HepG2 (cell line): ENCODE data around the gene TTLL1. TPM values are rescaled to one million over a fixed set of nuclear protein-coding genes. Genes with fewer than 3 reads are reported as not detected.
A peak's percentile ranks its signal among the peaks of the same experiment; 100 is the strongest.

Experiments used
- ATAC-seq: fragments of 200-7000 bp; cut with Tn5 transposase; 3 replicates; pipeline ENCODE4 v1.9.1; 2020; ENCODE audit warnings: mild to moderate bottlenecking, moderate library complexity
- BruUV-seq: library from RNA; stranded (reverse); fragments of 400-500 nt; replicated peaks from 2 replicates; lab custom pipeline; 2021; lab: Mats Ljungman, UMichigan
- CTCF ChIA-PET: fragments of 300-600 bp; formaldehyde crosslinking; extraction: SDS; loops from one replicate; lab custom pipeline; 2021; ENCODE audit warnings: low total read pairs, inconsistent platforms, low intra/inter-chr PET ratio; lab: Yijun Ruan, JAX
- POLR2A ChIA-PET: fragments of 350-600 bp; sonication (Branson Sonifier 250); formaldehyde crosslinking; loops from one replicate; lab custom pipeline; 2020; ENCODE audit warnings: antibody characterized with exemption, inconsistent platforms; lab: Yijun Ruan, JAX
- DNase-seq: peaks from one replicate; pipeline ENCODE4 v3.0.0-alpha.2; 2015; ENCODE audit warnings: low spot score
- FAIRE-seq: peaks from 3 replicates; lab custom pipeline; 2011; peaks lifted over from hg19 to GRCh38; lab: Jason Lieb, UNC
- H2AFZ ChIP-seq: one replicate; pipeline ENCODE4 v1.6.1; 2011; ENCODE audit warnings: low read length, inconsistent platforms
- H3K27ac ChIP-seq: fragments of 300-600 bp; 3 replicates; pipeline ENCODE4 v1.8.0; 2011; ENCODE audit warnings: mixed run types, mild to moderate bottlenecking, mixed read lengths, low read length, inconsistent platforms; ENCODE audit not compliant: insufficient read depth; ENCODE audit errors: extremely low read length
- H3K27me3 ChIP-seq, 2 experiments: fragments of 200-600 bp in 1 of 2; 2 replicates in 1 of 2; 3 replicates in 1 of 2; pipeline versions ENCODE4 v1.6.0 to v1.8.0; 2011; ENCODE audit warnings: low read length in 2 of 2, mild to moderate bottlenecking in 2 of 2, moderate library complexity in 2 of 2, inconsistent platforms in 1 of 2; ENCODE audit not compliant: insufficient read depth in 2 of 2, control insufficient read depth in 1 of 2
- H3K36me3 ChIP-seq, 2 experiments: fragments of 200-600 bp in 1 of 2; replicated peaks in 1 of 2; 2 replicates in 1 of 2; 3 replicates in 1 of 2; pipeline versions ENCODE4 v1.5.1 to v1.8.0; 2011; ENCODE audit warnings: low read length in 2 of 2, inconsistent platforms in 1 of 2; ENCODE audit not compliant: insufficient read depth in 2 of 2, control insufficient read depth in 1 of 2
- H3K4me1 ChIP-seq: 2 replicates; pipeline ENCODE4 v1.5.1; 2012; ENCODE audit warnings: low read length, inconsistent platforms; ENCODE audit not compliant: insufficient read depth
- H3K4me2 ChIP-seq: 2 replicates; pipeline ENCODE4 v1.6.0; 2011; ENCODE audit warnings: low read depth, low read length, inconsistent platforms
- H3K4me3 ChIP-seq, 3 experiments: fragments of 200-600 bp in 1 of 3; sonication (generic), shearing (Covaris generic) in 1 of 3; replicated peaks in 1 of 3; 2 replicates each; pipeline ENCODE4 v1.5.1; 2011 to 2016; ENCODE audit warnings: low read length in 3 of 3, inconsistent platforms in 2 of 3, low read depth in 2 of 3, mild to moderate bottlenecking in 2 of 3, control low read depth in 1 of 3, mixed read lengths in 1 of 3; ENCODE audit not compliant: insufficient read depth in 1 of 3
- H3K79me2 ChIP-seq: one replicate; pipeline ENCODE4 v1.6.1; 2011; ENCODE audit warnings: low read length, inconsistent platforms; ENCODE audit not compliant: insufficient read depth
- H3K9ac ChIP-seq: 2 replicates; pipeline ENCODE4 v1.6.0; 2011; ENCODE audit warnings: mild to moderate bottlenecking, low read depth, low read length, inconsistent platforms; ENCODE audit not compliant: insufficient read depth
- H3K9me3 ChIP-seq: 2 replicates; pipeline ENCODE4 v1.5.1; 2012; ENCODE audit warnings: mild to moderate bottlenecking, low read length
- H4K20me1 ChIP-seq: 2 replicates; pipeline ENCODE4 v1.6.0; 2011; ENCODE audit warnings: inconsistent platforms, mild to moderate bottlenecking, low read length, moderate library complexity; ENCODE audit not compliant: insufficient read depth
- ATRX ChIP-seq: sonication (generic); formaldehyde crosslinking; IDR thresholded peaks from 2 replicates; pipeline ENCODE4 v1.4.0; 2020; ENCODE audit warnings: missing genetic modification reagents, borderline replicate concordance
- CAMTA2 ChIP-seq: sonication (generic); formaldehyde crosslinking; IDR thresholded peaks from 2 replicates; pipeline ENCODE4 v1.4.0; 2020; ENCODE audit warnings: mild to moderate bottlenecking, missing genetic modification reagents, borderline replicate concordance
- CC2D1A ChIP-seq: sonication (generic); formaldehyde crosslinking; IDR thresholded peaks from 2 replicates; pipeline ENCODE4 v1.8.1; 2023; ENCODE audit warnings: mild to moderate bottlenecking, missing genetic modification reagents
- HNRNPUL1 ChIP-seq: fragments of 200-400 bp; formaldehyde crosslinking; IDR thresholded peaks from 2 replicates; pipeline ENCODE4 v1.6.1; 2017; ENCODE audit warnings: low read depth, mild to moderate bottlenecking, low read length, moderate library complexity
- HOXD1 ChIP-seq: sonication (generic); formaldehyde crosslinking; IDR thresholded peaks from 2 replicates; pipeline ENCODE4 v1.5.0; 2020; ENCODE audit warnings: missing genetic modification reagents
- NR1H2 ChIP-seq: sonication (generic); formaldehyde crosslinking; IDR thresholded peaks from 2 replicates; pipeline ENCODE4 v1.8.1; 2022; ENCODE audit warnings: low read depth, missing genetic modification reagents, borderline replicate concordance
- PBX3 ChIP-seq: sonication (generic); formaldehyde crosslinking; IDR thresholded peaks from 2 replicates; pipeline ENCODE4 v1.8.1; 2023; ENCODE audit warnings: missing genetic modification reagents, inconsistent platforms, borderline replicate concordance
- STAT5B ChIP-seq: sonication (generic); formaldehyde crosslinking; IDR thresholded peaks from 2 replicates; pipeline ENCODE4 v1.4.0; 2020; ENCODE audit warnings: missing genetic modification reagents
- STAT6 ChIP-seq: sonication (generic); formaldehyde crosslinking; IDR thresholded peaks from 2 replicates; pipeline ENCODE4 v1.4.0; 2020; ENCODE audit warnings: missing genetic modification reagents, mild to moderate bottlenecking, borderline replicate concordance
- TEF ChIP-seq: sonication (generic); formaldehyde crosslinking; IDR thresholded peaks from 2 replicates; pipeline ENCODE4 v1.5.0; 2020; ENCODE audit warnings: missing genetic modification reagents
- ZBTB42 ChIP-seq: sonication (generic); formaldehyde crosslinking; IDR thresholded peaks from 2 replicates; pipeline ENCODE4 v1.5.0; 2020; ENCODE audit warnings: mild to moderate bottlenecking, missing genetic modification reagents
- ZFX ChIP-seq: sonication (generic); formaldehyde crosslinking; IDR thresholded peaks from 2 replicates; pipeline ENCODE4 v1.4.0; 2020; ENCODE audit warnings: mild to moderate bottlenecking, low read depth, missing genetic modification reagents, moderate library complexity
- ZHX1 ChIP-seq: sonication (generic); formaldehyde crosslinking; IDR thresholded peaks from 2 replicates; pipeline ENCODE4 v1.8.1; 2022; ENCODE audit warnings: low read depth, mild to moderate bottlenecking, missing genetic modification reagents
- ZNF326 ChIP-seq: sonication (generic); formaldehyde crosslinking; IDR thresholded peaks from 2 replicates; pipeline ENCODE4 v1.4.0; 2020; ENCODE audit warnings: missing genetic modification reagents, borderline replicate concordance
- ZNF430 ChIP-seq: sonication (generic); formaldehyde crosslinking; IDR thresholded peaks from 2 replicates; pipeline ENCODE4 v1.9.0; 2021; ENCODE audit warnings: mild to moderate bottlenecking, missing genetic modification reagents
- ZNF746 ChIP-seq: sonication (generic); formaldehyde crosslinking; IDR thresholded peaks from 2 replicates; pipeline ENCODE4 v1.8.0; 2022; ENCODE audit warnings: mild to moderate bottlenecking, missing genetic modification reagents
- WGBS: methylation state at CpG from one replicate; pipeline ENCODE4 v1.1.6; 2017; ENCODE audit warnings: low lambda C conversion rate; 5-methylcytosine and 5-hydroxymethylcytosine counted together
- in situ Hi-C: cut with HindIII; loops from 2 replicates; pipeline ENCODE4 v1.10.0; 2017; ENCODE audit warnings: low pct_unique_long_range_greater_than_20kb; ENCODE audit not compliant: extremely low pct_ligation_motif_present
- intact Hi-C: fragments of 100-400 bp; cut with micrococcal nuclease; formaldehyde crosslinking; loops from one replicate; pipeline ENCODE4 v1.10.0; 2022; ENCODE audit not compliant: unreplicated experiment
- polyA plus RNA-seq, 8 experiments: library from polyadenylated mRNA; depleted of rRNA in 3 of 8; stranded (reverse) in 7 of 8; unstranded in 1 of 8; fragments of >200 nt; fragmentation: Illumina TruSeq in 4 of 8; extraction: Trizol in 4 of 8; gene quantifications; 2 replicates each; pipeline versions ENCODE4 v1.2.1 to v1.2.3, GENCODE V29; 2011 to 2016; ENCODE audit warnings: low read depth in 4 of 8, missing spikeins in 1 of 8, mixed read lengths in 1 of 8; ENCODE audit not compliant: insufficient read depth in 1 of 8
- total RNA-seq, 5 experiments: library from RNA; depleted of rRNA; stranded (reverse); fragments of >200 nt; fragmentation: Illumina TruSeq; extraction: Trizol; gene quantifications; 2 replicates each; pipeline ENCODE4 v1.2.3, GENCODE V29; 2016; ENCODE audit warnings: low read depth in 1 of 5

The TTLL1 gene
- total and polyA plus RNA-seq, 2 of the 13 experiments (the other 11 are each of a cell fraction or from before 2014, with no cell fraction given), result 1.6 to 5.3 TPM

- peak overlapping the region; percentile 75 for H2AFZ ChIP-seq
- BruUV-seq, result no TSS peak
- no peak for FAIRE-seq
- CTCF ChIA-PET, result no interaction called here
- H3K4me1 ChIP-seq, result peaks cover 20% of the 10 kb centered on the region
- no peaks in the 10 kb centered on the region for H3K9me3 ChIP-seq
- H3K36me3 ChIP-seq, result no peaks in the 10 kb centered on the region
- ATAC-seq, result no peak
- DNase-seq, result no peak
- H3K27ac ChIP-seq, result no peak overlapping the region
- H3K4me3 ChIP-seq, result peak overlapping the region; percentile 86 to 91 (median 90)
- peak overlapping the region; percentile 88 for H3K4me2 ChIP-seq
- POLR2A ChIA-PET, result no interaction called here
- WGBS, result 62% methylated on average over 9 of the region's 9 CpGs
- no peaks in the 10 kb centered on the region for H4K20me1 ChIP-seq
- TF ChIP-seq ZHX1 (CRISPR knock-in tag) (no peak), HNRNPUL1 (no peak), ZBTB42 (CRISPR knock-in tag) (no peak), HOXD1 (no peak), STAT6 (CRISPR knock-in tag) (no peak), TEF (CRISPR knock-in tag) (no peak), ZNF326 (CRISPR knock-in tag) (no peak), ATRX (no peak), ZNF746 (no peak), ZNF430 (CRISPR knock-in tag) (no peak), CC2D1A (no peak), NR1H2 (CRISPR knock-in tag) (no peak), PBX3 (CRISPR knock-in tag) (no peak), STAT5B (CRISPR knock-in tag) (no peak), ZFX (CRISPR knock-in tag) (no peak), CAMTA2 (CRISPR knock-in tag) (no peak)
- in situ Hi-C loops (no loop called here), intact Hi-C loops (no loop called here)
- no peaks in the 10 kb centered on the region for H3K79me2 ChIP-seq
- H3K9ac ChIP-seq, result peak overlapping the region; percentile 62
- no peaks in the 10 kb centered on the region for H3K27me3 ChIP-seq
Measured at GRCh38 chr22:43088627-43088983, 586 bp downstream of the TTLL1 start.
